Activated CD4-positive, CD25-positive, alpha-beta regulatory T cell treated with anti-CD3 and anti-CD28 coated beads, Interleukin-2, amount 50 U/mL, for 16 hours (primary cell): ENCODE results near the gene HEXIM2.
"Not testable (repeated sequence)": the region's sequence is repeated elsewhere in the genome, so short reads cannot be mapped to it uniquely, and the experiment has no call there.

Source experiments
- DNase-seq: peaks from one replicate; pipeline ENCODE4 v3.0.0-alpha.2; 2020; ENCODE audit warnings: low read depth, low spot score

Gene HEXIM2

GRCh38 chr17:45161288-45162024 lies at the start of gene HEXIM2:
TSS of gene HEXIM2 (plus strand) at chr17:45161875. CDS start at chr17:45162794, 919 bp downstream.
- peak; percentile 99 for DNase-seq

- DNase-seq, result no peak
Measured at GRCh38 chr17:45112559-45113423, 48.9 kb upstream of the HEXIM2 start.

GRCh38 chr17:45113424-45113754 lies 48.3 kb upstream of the HEXIM2 start:
- DNase-seq, result no peak

GRCh38 chr17:45114117-45114932 lies 47.4 kb upstream of the HEXIM2 start:
- DNase-seq, result no peak

- no peak for DNase-seq
Measured at GRCh38 chr17:45115015-45115625, 46.6 kb upstream of the HEXIM2 start.

GRCh38 chr17:45115871-45116270 lies 45.8 kb upstream of the HEXIM2 start:
- no peak for DNase-seq

GRCh38 chr17:45116434-45117016 lies 45.1 kb upstream of the HEXIM2 start:
- DNase-seq, result no peak

GRCh38 chr17:45117334-45117733 lies 44.3 kb upstream of the HEXIM2 start:
- no peak for DNase-seq

- no peak for DNase-seq
Measured at GRCh38 chr17:45117848-45118646, 43.6 kb upstream of the HEXIM2 start.

- DNase-seq, result no peak
Measured at GRCh38 chr17:45118691-45119090, 43.0 kb upstream of the HEXIM2 start.

GRCh38 chr17:45119964-45120363 lies 41.7 kb upstream of the HEXIM2 start:
- DNase-seq, result no peak

- no peak for DNase-seq
Measured at GRCh38 chr17:45120558-45120957, 41.1 kb upstream of the HEXIM2 start.

GRCh38 chr17:45121055-45121454 lies 40.6 kb upstream of the HEXIM2 start:
- DNase-seq, result no peak

- DNase-seq, result no peak
Measured at GRCh38 chr17:45123076-45123770, 38.5 kb upstream of the HEXIM2 start.

- no peak for DNase-seq
Measured at GRCh38 chr17:45123930-45124796, 37.5 kb upstream of the HEXIM2 start.

GRCh38 chr17:45124797-45125122 lies 36.9 kb upstream of the HEXIM2 start:
- DNase-seq, result not testable (repeated sequence)

- no peak for DNase-seq
Measured at GRCh38 chr17:45125509-45125908, 36.2 kb upstream of the HEXIM2 start.

- no peak for DNase-seq
Measured at GRCh38 chr17:45127207-45127547, 34.5 kb upstream of the HEXIM2 start.
